Activated CD8-positive, alpha-beta memory T cell treated with anti-CD3 and anti-CD28 coated beads, Interleukin-2, amount 50 U/mL, for 4 hours (primary cell): Measurements from ENCODE around the gene AGAP1.

ENCODE experiments used
- DNase-seq: peaks from one replicate; pipeline ENCODE4 v3.0.0-alpha.2; 2020

Gene AGAP1

DNA sequence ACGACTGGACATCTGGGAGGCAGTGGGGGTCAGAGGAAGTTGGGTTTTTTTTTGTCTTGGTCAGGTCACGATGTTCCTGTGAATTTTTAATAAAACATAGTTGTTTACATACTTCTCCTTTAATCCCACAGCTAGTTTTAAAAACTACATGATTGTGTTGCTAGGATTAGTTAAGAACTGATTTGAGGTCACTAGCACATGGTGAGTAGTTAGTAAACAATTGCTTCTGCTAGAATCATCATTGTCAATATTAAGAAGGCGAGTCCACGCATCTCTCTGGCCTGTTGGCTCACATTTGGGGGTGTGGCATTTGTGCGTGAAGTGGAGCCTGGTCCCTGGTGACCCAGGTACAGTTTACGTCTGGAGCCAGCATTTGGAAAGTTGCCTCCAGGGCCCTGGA, 59.4 kb downstream of the AGAP1 start:
- DNase-seq, result no peak

GRCh38 chr2:235553696-235554100, 59.9 kb downstream of the AGAP1 start:
- no peak for DNase-seq

- DNase-seq, result no peak
Measured at GRCh38 chr2:235554385-235554784, 60.5 kb downstream of the AGAP1 start.

DNA sequence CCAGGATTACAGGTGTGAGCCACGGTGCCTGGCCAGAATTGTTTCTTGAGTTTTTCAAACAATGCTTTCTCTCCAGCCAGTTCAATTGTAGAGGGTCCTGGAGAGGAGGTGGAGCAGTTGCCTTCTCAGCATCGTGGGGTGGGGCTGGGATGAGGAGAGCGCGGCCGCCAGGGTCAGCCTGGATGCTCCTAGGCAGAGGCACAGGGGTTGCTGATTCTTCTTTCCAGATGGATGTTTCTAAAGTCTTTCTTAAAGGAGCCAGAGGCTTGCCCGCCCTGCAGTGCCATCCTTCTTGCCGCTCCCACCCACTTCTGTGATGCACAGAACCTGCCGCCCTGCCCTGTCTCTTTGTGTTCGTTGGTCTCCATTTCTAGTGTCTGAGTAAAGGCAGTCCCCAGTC, 61.1 kb downstream of the AGAP1 start:
- no peak for DNase-seq

- no peak for DNase-seq
Measured at GRCh38 chr2:235555371-235555770, 61.5 kb downstream of the AGAP1 start.

DNA sequence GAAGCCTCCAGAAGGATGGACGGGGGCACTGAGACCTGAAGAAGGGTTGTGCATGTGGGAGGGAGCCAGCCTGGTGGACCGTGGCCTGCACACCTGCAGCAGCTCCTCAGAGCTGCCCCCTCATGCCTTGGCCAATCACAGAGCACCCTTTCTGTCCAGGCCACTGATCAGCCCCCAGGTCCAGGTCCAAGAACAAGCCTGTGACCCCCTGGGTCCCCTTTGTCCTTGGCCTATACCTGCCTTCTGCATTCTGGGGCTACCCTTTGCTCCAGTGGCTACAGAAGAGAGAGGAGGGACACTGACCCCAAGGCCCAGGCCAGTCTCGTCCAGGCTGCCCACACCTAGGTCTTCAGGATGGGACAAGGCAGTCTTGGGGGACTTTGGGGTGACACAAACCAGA, 62.2 kb downstream of the AGAP1 start:
- no peak for DNase-seq

GRCh38 chr2:235556901-235557300, 63.1 kb downstream of the AGAP1 start:
- no peak for DNase-seq

GRCh38 chr2:235557903-235558302, 64.1 kb downstream of the AGAP1 start:
- DNase-seq, result no peak

DNA sequence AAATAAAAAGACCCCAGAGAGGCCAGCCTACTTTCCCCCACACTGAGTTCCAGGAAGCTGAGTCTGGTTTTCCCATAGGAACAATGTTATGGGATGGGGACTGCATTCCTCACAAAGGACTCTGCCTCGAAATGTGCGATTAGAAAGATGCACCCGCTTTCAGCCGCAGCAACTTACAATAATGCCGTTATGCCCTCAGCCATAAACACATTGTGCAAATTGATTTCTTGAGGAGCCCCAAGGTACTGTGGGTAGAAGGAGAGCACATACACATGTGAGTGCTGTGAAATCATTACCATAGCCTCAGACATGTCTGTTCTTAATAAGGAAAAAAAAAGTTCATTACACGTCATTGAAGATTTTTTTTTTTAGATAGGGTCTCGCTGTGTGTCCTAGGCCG, 64.7 kb downstream of the AGAP1 start:
- DNase-seq, result no peak

GRCh38 chr2:235560345-235560744, 66.5 kb downstream of the AGAP1 start:
- no peak for DNase-seq

GRCh38 chr2:235561450-235561849, 67.6 kb downstream of the AGAP1 start:
- DNase-seq, result no peak

- no peak for DNase-seq
Measured at GRCh38 chr2:235562065-235562747, 68.4 kb downstream of the AGAP1 start.

- no peak for DNase-seq
Measured at GRCh38 chr2:235563056-235563910, 69.4 kb downstream of the AGAP1 start.

- DNase-seq, result no peak
Measured at GRCh38 chr2:235564066-235564465, 70.2 kb downstream of the AGAP1 start.

DNA sequence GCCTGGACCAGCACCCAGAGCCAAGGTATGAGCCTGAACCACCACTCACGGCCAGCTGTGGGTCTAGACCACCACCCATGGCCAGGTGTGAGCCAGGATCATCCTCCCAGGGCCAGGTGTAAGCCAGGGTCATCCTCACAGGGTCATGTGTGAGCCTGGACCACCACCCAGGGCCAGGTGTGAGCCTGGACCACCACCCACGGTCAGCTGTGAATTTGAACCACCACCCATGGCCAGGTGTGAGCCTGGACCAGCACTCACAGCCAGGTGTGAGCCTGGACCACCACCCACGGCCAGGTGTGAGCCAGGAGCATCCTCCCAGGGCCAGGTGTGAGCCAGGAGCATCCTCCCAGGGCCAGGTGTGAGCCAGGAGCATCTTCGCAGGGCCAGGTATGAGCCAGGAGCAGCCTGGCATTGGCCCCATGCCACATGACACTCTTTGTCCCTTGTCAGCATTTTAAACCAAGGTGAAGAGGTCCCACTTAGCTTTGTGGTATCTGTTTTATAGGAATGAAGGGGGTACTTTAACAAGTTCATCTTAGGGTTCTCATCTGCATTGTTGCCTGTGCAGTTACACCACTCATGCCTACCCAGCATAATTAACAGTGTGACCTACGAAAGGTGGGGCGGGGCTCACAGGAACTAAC, 71.2 kb downstream of the AGAP1 start:
- no peak for DNase-seq

GRCh38 chr2:235566415-235566814, 72.6 kb downstream of the AGAP1 start:
- no peak for DNase-seq

- DNase-seq, result no peak
Measured at GRCh38 chr2:235566931-235567495, 73.2 kb downstream of the AGAP1 start.

DNA sequence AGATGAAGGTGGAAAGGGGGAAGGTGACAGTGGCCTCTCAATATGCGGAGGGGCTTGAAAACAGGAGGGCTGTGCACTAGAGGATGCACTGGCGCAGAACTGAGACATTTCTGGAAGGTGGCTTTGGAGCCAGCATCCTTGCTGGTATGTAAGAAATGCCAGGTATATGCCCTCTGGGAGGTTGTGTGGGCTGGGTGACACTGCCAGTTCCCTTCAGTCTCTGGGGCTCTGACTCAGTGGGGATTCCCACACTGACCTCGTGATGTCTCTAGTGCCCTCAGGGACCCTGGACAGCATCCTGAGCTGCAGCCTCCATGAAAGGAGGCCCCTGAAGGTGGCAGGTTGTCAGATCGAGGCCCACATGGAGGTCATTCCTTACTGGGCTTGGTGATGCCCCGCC, 74.0 kb downstream of the AGAP1 start:
- DNase-seq, result no peak

DNA sequence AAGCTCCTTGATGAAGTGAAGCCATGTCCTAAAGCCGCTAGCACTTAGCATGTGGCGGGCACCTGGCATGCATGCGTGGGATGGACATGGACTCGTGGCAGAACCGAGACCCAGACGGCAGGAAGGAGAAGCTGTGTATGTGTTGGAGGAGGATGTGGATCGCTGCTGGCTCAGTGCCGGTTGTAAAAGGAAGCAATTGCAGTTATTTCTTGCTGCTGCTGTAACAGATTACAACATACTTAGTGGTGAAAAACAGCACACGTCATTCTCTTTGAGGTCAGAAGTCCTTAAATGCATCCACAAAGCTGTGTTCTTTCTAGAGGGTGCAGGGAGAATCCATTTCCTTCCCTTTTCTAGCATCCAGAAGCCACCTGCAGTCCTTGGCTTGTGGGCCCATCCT, 74.6 kb downstream of the AGAP1 start:
- no peak for DNase-seq

GRCh38 chr2:235569837-235570236, 76.0 kb downstream of the AGAP1 start:
- no peak for DNase-seq

DNA sequence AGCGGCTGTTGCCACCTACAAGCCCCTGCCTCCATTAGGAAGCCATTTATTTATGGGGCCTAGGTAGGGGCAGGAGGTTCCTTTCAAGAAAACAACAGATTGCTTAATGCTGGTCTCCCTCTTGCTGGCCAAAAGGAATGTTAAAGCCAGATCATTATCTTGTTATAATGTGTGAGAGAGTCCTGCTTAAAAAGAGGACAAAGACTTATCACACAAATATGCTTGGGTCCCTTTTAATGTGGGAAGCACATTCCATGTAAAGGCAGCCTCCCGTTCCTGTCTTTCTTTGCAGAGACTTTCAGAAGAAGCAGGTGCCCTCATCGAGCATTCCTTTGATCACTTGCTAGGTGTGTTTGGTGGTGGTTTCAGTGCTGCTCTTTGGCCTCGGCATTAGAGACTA, 76.4 kb downstream of the AGAP1 start:
- DNase-seq, result no peak

GRCh38 chr2:235570966-235571692, 77.3 kb downstream of the AGAP1 start:
- DNase-seq, result no peak

DNA sequence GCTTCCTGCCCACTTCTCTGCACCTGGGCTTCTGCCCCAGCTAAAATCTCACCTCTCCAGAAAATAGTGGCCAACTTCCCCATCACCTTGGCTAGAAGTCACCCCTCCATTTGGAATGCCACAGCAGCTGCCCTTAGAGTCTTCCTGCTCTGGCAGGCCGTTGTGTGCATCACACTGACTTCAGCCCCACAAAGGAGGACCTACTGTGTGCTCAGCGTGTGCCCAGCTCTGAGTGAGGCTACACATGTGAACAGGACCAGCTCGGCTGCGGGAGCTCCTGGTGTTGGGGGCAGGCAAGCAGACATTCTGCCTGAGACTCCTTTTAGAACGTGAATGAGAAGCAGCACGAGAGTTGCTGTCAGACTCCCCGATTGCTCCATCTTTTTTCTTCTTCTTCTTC, 78.7 kb downstream of the AGAP1 start:
- no peak for DNase-seq
